ENCODE results near the gene PLXNB3. TPM values are rescaled to one million over a fixed set of nuclear protein-coding genes. Genes with fewer than 3 reads are reported as not detected.

PLXNB3 gene
- total RNA-seq, 1 experiment from 2014 or later: 14.3 TPM

DNA sequence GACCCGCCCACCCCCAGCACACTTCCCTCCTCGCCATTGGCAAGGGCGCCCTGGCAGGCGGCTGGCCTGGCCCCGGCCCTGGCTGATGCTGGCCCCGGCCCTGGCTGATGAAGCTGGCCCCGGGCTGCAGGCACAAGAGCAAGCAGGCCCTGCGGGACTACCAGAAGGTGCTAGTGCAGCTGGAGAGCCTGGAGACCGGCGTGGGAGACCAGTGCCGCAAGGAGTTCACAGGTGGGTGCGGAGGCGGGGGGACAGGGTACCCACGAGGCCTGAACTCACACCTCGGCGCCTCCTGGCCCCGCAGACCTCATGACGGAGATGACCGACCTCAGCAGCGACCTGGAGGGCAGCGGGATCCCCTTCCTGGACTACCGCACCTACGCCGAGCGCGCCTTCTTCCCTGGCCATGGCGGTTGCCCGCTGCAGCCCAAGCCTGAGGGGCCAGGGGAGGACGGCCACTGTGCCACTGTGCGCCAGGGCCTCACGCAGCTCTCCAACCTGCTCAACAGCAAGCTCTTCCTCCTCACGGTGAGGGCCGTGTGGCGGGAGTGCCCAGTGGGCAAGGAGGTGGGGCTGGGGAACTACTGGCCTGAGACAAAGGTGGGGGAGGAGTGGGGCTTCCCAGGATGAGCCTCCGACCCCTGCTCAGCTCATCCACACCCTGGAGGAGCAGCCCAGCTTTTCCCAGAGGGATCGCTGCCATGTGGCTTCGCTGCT is 10.7 kb downstream of the PLXNB3 start:
- H3K27ac ChIP-seq (ENCODE audit: low read length): no peak overlapping the region
- POLR2A ChIA-PET: no interaction called here
- CTCF ChIA-PET: interaction anchor here (0.6 kb wide), 1 partner anchor 314 kb away, joined by 5 read pairs; no protein-coding TSS in a partner anchor
- BruUV-seq (replicated peaks): no TSS peak
- in situ Hi-C loops (cut with HindIII; ENCODE audit: low pct_unique_long_range_greater_than_20kb, low sequenced_read_pairs): no loop called here
- no peaks in the 10 kb centered on the region for H3K27me3 ChIP-seq (ENCODE audit: control insufficient read depth, insufficient read depth, low read length)
- TF ChIP-seq SIN3A (IDR thresholded peaks at IDR 0.05; ENCODE audit: borderline replicate concordance, insufficient read depth, low read depth, low read length) (no peak), POLR2AphosphoS5 (IDR thresholded peaks at IDR 0.05; ENCODE audit: low read depth, low read length) (no peak), TCF7L2 (IDR thresholded peaks at IDR 0.05; ENCODE audit: low read depth, low read length) (no peak)
- TF ChIP-seq, protein P1, sequence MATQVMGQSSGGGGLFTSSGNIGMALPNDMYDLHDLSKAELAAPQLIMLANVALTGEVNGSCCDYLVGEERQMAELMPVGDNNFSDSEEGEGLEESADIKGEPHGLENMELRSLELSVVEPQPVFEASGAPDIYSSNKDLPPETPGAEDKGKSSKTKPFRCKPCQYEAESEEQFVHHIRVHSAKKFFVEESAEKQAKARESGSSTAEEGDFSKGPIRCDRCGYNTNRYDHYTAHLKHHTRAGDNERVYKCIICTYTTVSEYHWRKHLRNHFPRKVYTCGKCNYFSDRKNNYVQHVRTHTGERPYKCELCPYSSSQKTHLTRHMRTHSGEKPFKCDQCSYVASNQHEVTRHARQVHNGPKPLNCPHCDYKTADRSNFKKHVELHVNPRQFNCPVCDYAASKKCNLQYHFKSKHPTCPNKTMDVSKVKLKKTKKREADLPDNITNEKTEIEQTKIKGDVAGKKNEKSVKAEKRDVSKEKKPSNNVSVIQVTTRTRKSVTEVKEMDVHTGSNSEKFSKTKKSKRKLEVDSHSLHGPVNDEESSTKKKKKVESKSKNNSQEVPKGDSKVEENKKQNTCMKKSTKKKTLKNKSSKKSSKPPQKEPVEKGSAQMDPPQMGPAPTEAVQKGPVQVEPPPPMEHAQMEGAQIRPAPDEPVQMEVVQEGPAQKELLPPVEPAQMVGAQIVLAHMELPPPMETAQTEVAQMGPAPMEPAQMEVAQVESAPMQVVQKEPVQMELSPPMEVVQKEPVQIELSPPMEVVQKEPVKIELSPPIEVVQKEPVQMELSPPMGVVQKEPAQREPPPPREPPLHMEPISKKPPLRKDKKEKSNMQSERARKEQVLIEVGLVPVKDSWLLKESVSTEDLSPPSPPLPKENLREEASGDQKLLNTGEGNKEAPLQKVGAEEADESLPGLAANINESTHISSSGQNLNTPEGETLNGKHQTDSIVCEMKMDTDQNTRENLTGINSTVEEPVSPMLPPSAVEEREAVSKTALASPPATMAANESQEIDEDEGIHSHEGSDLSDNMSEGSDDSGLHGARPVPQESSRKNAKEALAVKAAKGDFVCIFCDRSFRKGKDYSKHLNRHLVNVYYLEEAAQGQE (IDR thresholded peaks at IDR 0.05; ENCODE audit: insufficient read depth in 1 of 2, low read depth in 2 of 2, low read length in 1 of 2): no peak
- TF ChIP-seq, protein P2, sequence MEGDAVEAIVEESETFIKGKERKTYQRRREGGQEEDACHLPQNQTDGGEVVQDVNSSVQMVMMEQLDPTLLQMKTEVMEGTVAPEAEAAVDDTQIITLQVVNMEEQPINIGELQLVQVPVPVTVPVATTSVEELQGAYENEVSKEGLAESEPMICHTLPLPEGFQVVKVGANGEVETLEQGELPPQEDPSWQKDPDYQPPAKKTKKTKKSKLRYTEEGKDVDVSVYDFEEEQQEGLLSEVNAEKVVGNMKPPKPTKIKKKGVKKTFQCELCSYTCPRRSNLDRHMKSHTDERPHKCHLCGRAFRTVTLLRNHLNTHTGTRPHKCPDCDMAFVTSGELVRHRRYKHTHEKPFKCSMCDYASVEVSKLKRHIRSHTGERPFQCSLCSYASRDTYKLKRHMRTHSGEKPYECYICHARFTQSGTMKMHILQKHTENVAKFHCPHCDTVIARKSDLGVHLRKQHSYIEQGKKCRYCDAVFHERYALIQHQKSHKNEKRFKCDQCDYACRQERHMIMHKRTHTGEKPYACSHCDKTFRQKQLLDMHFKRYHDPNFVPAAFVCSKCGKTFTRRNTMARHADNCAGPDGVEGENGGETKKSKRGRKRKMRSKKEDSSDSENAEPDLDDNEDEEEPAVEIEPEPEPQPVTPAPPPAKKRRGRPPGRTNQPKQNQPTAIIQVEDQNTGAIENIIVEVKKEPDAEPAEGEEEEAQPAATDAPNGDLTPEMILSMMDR (IDR thresholded peaks at IDR 0.05): no peak
- intact Hi-C loops (cut with micrococcal nuclease; ENCODE audit: unreplicated experiment): no loop called here
- no peaks in the 10 kb centered on the region for H3K4me1 ChIP-seq (ENCODE audit: control insufficient read depth, insufficient read depth, low read length)
- ATAC-seq (no peak), DNase-seq (ENCODE audit: low read depth, low spot score) (no peak)
- H3K36me3 ChIP-seq (ENCODE audit: control insufficient read depth, insufficient read depth, low read length): no peaks in the 10 kb centered on the region
- no peaks in the 10 kb centered on the region for H3K9me3 ChIP-seq (ENCODE audit: control insufficient read depth, insufficient read depth, low read depth, low read length)
- H3K4me3 ChIP-seq (ENCODE audit: low read depth in 2 of 2, low read length in 2 of 2): no peak overlapping the region

DNA sequence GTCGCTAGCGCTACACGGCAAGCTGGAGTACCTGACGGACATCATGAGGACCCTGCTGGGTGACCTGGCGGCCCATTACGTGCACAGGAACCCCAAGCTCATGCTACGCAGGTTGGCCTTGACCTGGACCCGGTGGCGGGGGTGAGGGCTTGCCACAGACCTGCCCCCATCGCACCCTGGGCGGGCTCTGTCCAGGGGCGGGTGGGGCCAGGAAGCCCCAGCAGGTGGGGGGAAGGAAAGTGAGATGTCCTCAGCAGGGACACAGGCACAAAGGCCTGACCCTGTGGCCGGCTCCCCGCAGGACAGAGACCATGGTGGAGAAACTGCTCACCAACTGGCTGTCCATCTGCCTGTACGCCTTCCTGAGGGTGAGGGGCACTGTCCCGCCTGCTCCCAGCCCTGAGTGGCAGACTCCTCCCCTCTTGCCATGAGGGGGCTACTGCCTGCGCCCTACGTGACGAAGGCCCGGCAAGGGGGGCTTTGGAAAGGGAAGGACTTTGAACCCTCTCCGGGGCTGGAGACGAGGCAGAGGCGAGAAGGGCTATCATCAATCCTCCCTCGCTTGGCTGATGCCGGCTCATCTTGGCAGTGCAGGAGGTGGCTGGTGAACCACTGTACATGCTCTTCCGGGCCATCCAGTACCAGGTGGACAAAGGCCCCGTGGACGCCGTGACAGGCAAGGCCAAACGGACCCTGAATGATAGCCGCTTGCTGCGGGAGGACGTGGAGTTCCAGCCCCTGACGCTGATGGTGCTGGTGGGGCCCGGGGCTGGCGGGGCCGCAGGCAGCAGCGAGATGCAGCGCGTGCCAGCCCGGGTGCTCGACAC is 11.5 kb downstream of the PLXNB3 start:
- Histone ChIP-seq H3K4me3 (ENCODE audit: low read depth in 2 of 2, low read length in 2 of 2) (no peak overlapping the region), H3K4me1 (ENCODE audit: control insufficient read depth, insufficient read depth, low read length) (peaks cover 4% of the 10 kb centered on the region), H3K27ac (ENCODE audit: low read length) (no peak overlapping the region), H3K9me3 (ENCODE audit: control insufficient read depth, insufficient read depth, low read depth, low read length) (no peaks in the 10 kb centered on the region), H3K36me3 (ENCODE audit: control insufficient read depth, insufficient read depth, low read length) (no peaks in the 10 kb centered on the region), H3K27me3 (ENCODE audit: control insufficient read depth, insufficient read depth, low read length) (no peaks in the 10 kb centered on the region)
- DNase-seq (ENCODE audit: low read depth, low spot score) (no peak), ATAC-seq (no peak)
- in situ Hi-C loops (cut with HindIII; ENCODE audit: low pct_unique_long_range_greater_than_20kb, low sequenced_read_pairs): no loop called here
- POLR2A ChIA-PET: no interaction called here
- CTCF ChIA-PET: no interaction called here
- intact Hi-C loops (cut with micrococcal nuclease; ENCODE audit: unreplicated experiment): no loop called here
- TF ChIP-seq SIN3A (IDR thresholded peaks at IDR 0.05; ENCODE audit: borderline replicate concordance, insufficient read depth, low read depth, low read length): no peak
- BruUV-seq (replicated peaks): no TSS peak
